K562 (cell line): ENCODE data around the gene ADGRL3. TPM values are rescaled to one million over a fixed set of nuclear protein-coding genes. Genes with fewer than 3 reads are reported as not detected.

Experiments used
- ATAC-seq: fragments of 200-7000 bp; cut with Tn5 transposase; 3 replicates; pipeline ENCODE4 v1.9.1; 2020; ENCODE audit warnings: moderate library complexity
- BruUV-seq: library from RNA; stranded (reverse); fragments of 400-500 nt; replicated peaks from 2 replicates; lab custom pipeline; 2021; lab: Mats Ljungman, UMichigan
- CTCF ChIA-PET: fragments of 300-600 bp; formaldehyde crosslinking; extraction: SDS; loops from one replicate; lab custom pipeline; 2021; ENCODE audit warnings: low intra/inter-chr PET ratio; lab: Yijun Ruan, JAX
- POLR2A ChIA-PET: fragments of 300-600, 350-650 bp; sonication (Branson Sonifier 250); formaldehyde crosslinking; extraction: SDS; loops from one replicate; lab custom pipeline; 2021; ENCODE audit warnings: antibody characterized with exemption, inconsistent platforms; lab: Yijun Ruan, JAX
- DNase-seq, 4 experiments: peaks; one replicate each; pipeline versions ENCODE4 v3.0.0 to v3.0.0-alpha.2; 2011 to 2018; ENCODE audit warnings: low spot score in 3 of 4, mixed read lengths in 3 of 4; ENCODE audit errors: extremely low read depth in 1 of 4
- FAIRE-seq: peaks from 2 replicates; lab custom pipeline; 2011; peaks lifted over from hg19 to GRCh38; lab: Jason Lieb, UNC
- H2AFZ ChIP-seq: 2 replicates; pipeline ENCODE4 v1.6.0; 2011; ENCODE audit warnings: low read depth, low read length, control low read depth, inconsistent platforms
- H3K27ac ChIP-seq: fragments of 200-600 bp; 3 replicates; pipeline ENCODE4 v1.8.0; 2011; ENCODE audit warnings: low read depth, mild to moderate bottlenecking, control low read depth, inconsistent platforms, low read length, moderate library complexity, mixed read lengths; ENCODE audit errors: extremely low read depth
- H3K27me3 ChIP-seq, 2 experiments: fragments of 300-600 bp in 1 of 2; 2 replicates in 1 of 2; 3 replicates in 1 of 2; pipeline versions ENCODE4 v1.6.0 to v1.8.0; 2011; ENCODE audit warnings: inconsistent platforms in 2 of 2, low read length in 2 of 2, mild to moderate bottlenecking in 1 of 2, mixed read lengths in 1 of 2, moderate library complexity in 1 of 2; ENCODE audit not compliant: control insufficient read depth in 2 of 2, insufficient read depth in 2 of 2
- H3K36me3 ChIP-seq: fragments of 300-600 bp; 3 replicates; pipeline ENCODE4 v1.8.0; 2011; ENCODE audit warnings: mild to moderate bottlenecking, low read length, inconsistent platforms; ENCODE audit not compliant: control insufficient read depth, insufficient read depth
- H3K4me1 ChIP-seq, 2 experiments: fragments of 200-600 bp in 1 of 2; replicated peaks in 1 of 2; 2 replicates in 1 of 2; 3 replicates in 1 of 2; pipeline versions ENCODE4 v1.5.1 to v1.8.0; 2011; ENCODE audit warnings: inconsistent platforms in 2 of 2, low read length in 2 of 2, mild to moderate bottlenecking in 1 of 2, mixed read lengths in 1 of 2, moderate library complexity in 1 of 2; ENCODE audit not compliant: control insufficient read depth in 2 of 2, insufficient read depth in 2 of 2
- H3K4me2 ChIP-seq: 2 replicates; pipeline ENCODE4 v1.6.1; 2011; ENCODE audit warnings: low read length, control low read depth, inconsistent platforms, mixed read lengths; ENCODE audit not compliant: insufficient read depth
- H3K4me3 ChIP-seq: fragments of 200-600 bp; sonication (generic), shearing (Covaris generic); 2 replicates; pipeline ENCODE4 v1.5.1; 2016; ENCODE audit warnings: control low read depth, inconsistent platforms
- H3K79me2 ChIP-seq: fragments of 200-600 bp; 3 replicates; pipeline ENCODE4 v1.8.0; 2011; ENCODE audit warnings: low read length, inconsistent platforms; ENCODE audit not compliant: control insufficient read depth, insufficient read depth
- H3K9ac ChIP-seq, 2 experiments: 2 replicates each; pipeline versions ENCODE4 v1.6.0 to v1.6.1; 2011; ENCODE audit warnings: low read depth in 2 of 2, low read length in 2 of 2, control low read depth in 1 of 2, inconsistent platforms in 1 of 2, mild to moderate bottlenecking in 1 of 2, mixed read lengths in 1 of 2; ENCODE audit not compliant: insufficient read depth in 1 of 2
- H3K9me1 ChIP-seq: one replicate; pipeline ENCODE4 v1.6.0; 2011; ENCODE audit warnings: inconsistent platforms, mild to moderate bottlenecking, low read length, moderate library complexity; ENCODE audit not compliant: control insufficient read depth, insufficient read depth
- H3K9me3 ChIP-seq: replicated peaks from 2 replicates; pipeline ENCODE4 v1.5.1; 2011; ENCODE audit warnings: low read depth, low read length, inconsistent platforms; ENCODE audit not compliant: control insufficient read depth, insufficient read depth
- H4K20me1 ChIP-seq: replicated peaks from 2 replicates; pipeline ENCODE4 v1.6.1; 2011; ENCODE audit warnings: low read length, inconsistent platforms, mixed read lengths; ENCODE audit not compliant: control insufficient read depth, insufficient read depth
- IRF2 ChIP-seq: sonication (generic); formaldehyde crosslinking; IDR thresholded peaks from 2 replicates; pipeline ENCODE4 v1.8.1; 2022; ENCODE audit warnings: mild to moderate bottlenecking, missing genetic modification reagents
- JUND ChIP-seq, 2 experiments: IDR thresholded peaks; 2 replicates in 1 of 2; 3 replicates in 1 of 2; pipeline ENCODE4 v1.6.1; 2011; ENCODE audit warnings: borderline replicate concordance in 2 of 2, low read depth in 2 of 2, low read length in 2 of 2, improper control_type of control experiment in 1 of 2, missing biosample characterization in 1 of 2, missing genetic modification characterization in 1 of 2, missing genetic modification reagents in 1 of 2
- NCOA2 ChIP-seq, 2 experiments: fragments of 450-650 bp; IDR thresholded peaks; 2 replicates each; pipeline ENCODE4 v1.6.1; 2018; ENCODE audit warnings: mild to moderate bottlenecking in 2 of 2, moderate library complexity in 1 of 2; ENCODE audit not compliant: partially characterized antibody in 2 of 2
- PHB ChIP-seq: fragments of 250-450 bp; sonication (Bioruptor Pico); IDR thresholded peaks from 2 replicates; pipeline ENCODE4 v1.5.0; 2021
- POLR2H ChIP-seq: IDR thresholded peaks from 2 replicates; pipeline ENCODE4 v1.6.1; 2016; ENCODE audit warnings: missing genetic modification characterization, low read depth, mild to moderate bottlenecking, control low read depth, missing compliant biosample characterization, moderate library complexity
- PTTG1 ChIP-seq: fragments of 450-650 bp; IDR thresholded peaks from 2 replicates; pipeline ENCODE4 v1.6.1; 2016; ENCODE audit warnings: low read depth, mild to moderate bottlenecking, missing genetic modification characterization, missing compliant biosample characterization
- SAP30 ChIP-seq: fragments of 200-600 bp; sonication (generic); IDR thresholded peaks from 2 replicates; pipeline ENCODE4 v1.6.1; 2012; ENCODE audit warnings: borderline replicate concordance, low read depth, mild to moderate bottlenecking, moderate library complexity, low read length, control low read depth, inconsistent platforms; ENCODE audit not compliant: insufficient read depth, poor library complexity, severe bottlenecking
- SRF ChIP-seq, 2 experiments: fragments of 250-450, 450-650 bp in 1 of 2; sonication (Bioruptor Pico) in 1 of 2; sonication (generic) in 1 of 2; formaldehyde crosslinking; IDR thresholded peaks; 2 replicates each; pipeline versions ENCODE4 v1.5.0 to v1.5.1; 2020 to 2022; ENCODE audit warnings: mild to moderate bottlenecking in 1 of 2, missing genetic modification reagents in 1 of 2
- SRSF9 ChIP-seq: fragments of 200-400 bp; formaldehyde crosslinking; IDR thresholded peaks from 2 replicates; pipeline ENCODE4 v1.6.1; 2017; ENCODE audit warnings: low read depth, low read length, borderline replicate concordance
- TCF3 ChIP-seq: sonication (generic); formaldehyde crosslinking; IDR thresholded peaks from 2 replicates; pipeline ENCODE4 v1.4.0; 2020; ENCODE audit warnings: mild to moderate bottlenecking, missing genetic modification reagents
- TCF7L2 ChIP-seq: fragments of 150-350 bp; IDR thresholded peaks from 2 replicates; pipeline ENCODE4 v1.6.1; 2016; ENCODE audit warnings: low read depth, mild to moderate bottlenecking, low read length, moderate library complexity
- ZNF140 ChIP-seq: fragments of 250-450 bp; sonication (Bioruptor Pico); IDR thresholded peaks from 2 replicates; pipeline ENCODE4 v1.8.0; 2021; ENCODE audit warnings: moderate library complexity, mild to moderate bottlenecking, inconsistent platforms
- ZNF263 ChIP-seq: sonication (generic); formaldehyde crosslinking; IDR thresholded peaks from 2 replicates; pipeline ENCODE4 v1.8.0; 2022; ENCODE audit warnings: mild to moderate bottlenecking, missing genetic modification reagents, borderline replicate concordance
- ZNF324 ChIP-seq: fragments of 250-450 bp; sonication (Bioruptor Pico); IDR thresholded peaks from 2 replicates; pipeline ENCODE4 v1.4.0; 2020; ENCODE audit warnings: mild to moderate bottlenecking
- in situ Hi-C: fragments of 300-500 bp; cut with MboI; formaldehyde crosslinking; loops from 4 replicates; pipeline ENCODE4 v1.15.0; 2018; ENCODE audit warnings: inconsistent platforms, mixed read lengths
- intact Hi-C: fragments of 100-400 bp; cut with micrococcal nuclease; formaldehyde crosslinking; loops from 2 replicates; pipeline ENCODE4 v1.14.2; 2022
- polyA plus RNA-seq, 8 experiments: library from polyadenylated mRNA; depleted of rRNA in 4 of 8; stranded (reverse) in 5 of 8; unstranded in 3 of 8; fragments of >200 nt; fragmentation: Nextera tagmentation in 2 of 8; fragmentation: Illumina TruSeq in 1 of 8; extraction: Ambion mirVana in 2 of 8; extraction: Trizol in 1 of 8; gene quantifications; 2 replicates each; pipeline versions ENCODE4 v1.2.1 to v1.2.3, GENCODE V29; 2011 to 2014; ENCODE audit warnings: inconsistent platforms in 1 of 8, missing spikeins in 1 of 8
- total RNA-seq, 7 experiments: library from RNA; depleted of rRNA in 6 of 7; stranded (reverse); fragments of >200 nt in 6 of 7; fragmentation: Illumina TruSeq in 2 of 7; extraction: Trizol in 2 of 7; gene quantifications; 2 replicates each; pipeline versions ENCODE4 v1.2.1 to v1.2.3, GENCODE V29; 2011 to 2021; ENCODE audit warnings: low replicate concordance in 1 of 7
- TF ChIP-seq, protein P1 (sequence below): fragments of 450-650 bp; IDR thresholded peaks from 2 replicates; pipeline ENCODE4 v1.6.1; 2016
- TF ChIP-seq, protein P2 (sequence below): sonication (generic); formaldehyde crosslinking; IDR thresholded peaks from 2 replicates; pipeline ENCODE4 v1.8.0; 2023; ENCODE audit warnings: mild to moderate bottlenecking, missing genetic modification reagents

The ADGRL3 gene
- total and polyA plus RNA-seq, 9 of the 15 experiments (the other 6 are each of a cell fraction or from before 2014, with no cell fraction given), result 0.03 to 0.14 (median 0.04) TPM; not detected in 2

DNA sequence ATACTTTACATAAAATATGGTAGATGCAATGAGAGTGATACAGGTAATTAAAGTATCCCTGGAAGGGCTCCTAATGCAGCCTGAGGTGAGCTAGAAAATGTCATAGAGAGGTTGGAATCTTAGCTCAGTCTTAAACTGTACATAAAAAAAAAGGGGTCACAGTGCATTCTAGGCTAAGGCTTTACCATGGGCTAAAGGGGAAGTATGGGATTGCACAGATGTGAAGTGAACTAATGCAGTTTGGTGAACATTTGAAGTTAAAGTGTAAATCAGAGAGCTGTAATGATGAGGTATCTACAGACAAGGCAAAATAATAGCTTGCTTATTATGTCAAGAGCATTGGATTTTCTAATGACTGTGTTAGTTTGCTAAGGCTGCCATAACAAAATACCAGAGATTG lies 405.9 kb downstream of the ADGRL3 start:
- POLR2A ChIA-PET, result no interaction called here

More for the DNA sequence above, 405.9 kb downstream of the ADGRL3 start:
- CTCF ChIA-PET, result no interaction called here
- Histone ChIP-seq H3K4me1 (no peaks in the 10 kb centered on the region), H3K79me2 (no peaks in the 10 kb centered on the region), H3K4me3 (no peak overlapping the region), H2AFZ (no peak overlapping the region), H4K20me1 (no peaks in the 10 kb centered on the region), H3K4me2 (no peak overlapping the region), H3K9ac (no peak overlapping the region), H3K9me1 (no peaks in the 10 kb centered on the region), H3K36me3 (no peaks in the 10 kb centered on the region), H3K27ac (no peak overlapping the region), H3K9me3 (no peaks in the 10 kb centered on the region; the same call in 1 of the 2 replicates), H3K27me3 (no peaks in the 10 kb centered on the region)
- in situ Hi-C loops (no loop called here), intact Hi-C loops (no loop called here)
- ATAC-seq (no peak), FAIRE-seq (no peak), DNase-seq (no peak)
- BruUV-seq, result no TSS peak
- no peak for TF ChIP-seq JUND (IDR thresholded peaks at IDR 0.05; ENCODE audit: borderline replicate concordance, low read depth, low read length)
- no peak for TF ChIP-seq JUND (tag; IDR thresholded peaks at IDR 0.05; ENCODE audit: borderline replicate concordance, low read depth, low read length)
- TF ChIP-seq TCF3 (CRISPR knock-in tag), result no peak
- no peak for TF ChIP-seq PHB (CRISPR knock-in tag)
- no peak for TF ChIP-seq SAP30
- no peak for TF ChIP-seq ZNF140 (CRISPR knock-in tag)
- TF ChIP-seq SRSF9, result no peak
- TF ChIP-seq, protein P1, sequence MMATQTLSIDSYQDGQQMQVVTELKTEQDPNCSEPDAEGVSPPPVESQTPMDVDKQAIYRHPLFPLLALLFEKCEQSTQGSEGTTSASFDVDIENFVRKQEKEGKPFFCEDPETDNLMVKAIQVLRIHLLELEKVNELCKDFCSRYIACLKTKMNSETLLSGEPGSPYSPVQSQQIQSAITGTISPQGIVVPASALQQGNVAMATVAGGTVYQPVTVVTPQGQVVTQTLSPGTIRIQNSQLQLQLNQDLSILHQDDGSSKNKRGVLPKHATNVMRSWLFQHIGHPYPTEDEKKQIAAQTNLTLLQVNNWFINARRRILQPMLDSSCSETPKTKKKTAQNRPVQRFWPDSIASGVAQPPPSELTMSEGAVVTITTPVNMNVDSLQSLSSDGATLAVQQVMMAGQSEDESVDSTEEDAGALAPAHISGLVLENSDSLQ, result no peak
- no peak for TF ChIP-seq SRF (CRISPR knock-in tag; IDR thresholded peaks at IDR 0.05)
- TF ChIP-seq PTTG1 (tag), result no peak
- TF ChIP-seq ZNF263 (CRISPR knock-in tag), result no peak
- TF ChIP-seq IRF2 (CRISPR knock-in tag), result no peak
- no peak for TF ChIP-seq NCOA2 (IDR thresholded peaks at IDR 0.05; ENCODE audit: partially characterized antibody in 2 of 2)
- no peak for TF ChIP-seq TCF7L2
- TF ChIP-seq POLR2H (tag), result no peak
- no peak for TF ChIP-seq ZNF324
- TF ChIP-seq, protein P2, sequence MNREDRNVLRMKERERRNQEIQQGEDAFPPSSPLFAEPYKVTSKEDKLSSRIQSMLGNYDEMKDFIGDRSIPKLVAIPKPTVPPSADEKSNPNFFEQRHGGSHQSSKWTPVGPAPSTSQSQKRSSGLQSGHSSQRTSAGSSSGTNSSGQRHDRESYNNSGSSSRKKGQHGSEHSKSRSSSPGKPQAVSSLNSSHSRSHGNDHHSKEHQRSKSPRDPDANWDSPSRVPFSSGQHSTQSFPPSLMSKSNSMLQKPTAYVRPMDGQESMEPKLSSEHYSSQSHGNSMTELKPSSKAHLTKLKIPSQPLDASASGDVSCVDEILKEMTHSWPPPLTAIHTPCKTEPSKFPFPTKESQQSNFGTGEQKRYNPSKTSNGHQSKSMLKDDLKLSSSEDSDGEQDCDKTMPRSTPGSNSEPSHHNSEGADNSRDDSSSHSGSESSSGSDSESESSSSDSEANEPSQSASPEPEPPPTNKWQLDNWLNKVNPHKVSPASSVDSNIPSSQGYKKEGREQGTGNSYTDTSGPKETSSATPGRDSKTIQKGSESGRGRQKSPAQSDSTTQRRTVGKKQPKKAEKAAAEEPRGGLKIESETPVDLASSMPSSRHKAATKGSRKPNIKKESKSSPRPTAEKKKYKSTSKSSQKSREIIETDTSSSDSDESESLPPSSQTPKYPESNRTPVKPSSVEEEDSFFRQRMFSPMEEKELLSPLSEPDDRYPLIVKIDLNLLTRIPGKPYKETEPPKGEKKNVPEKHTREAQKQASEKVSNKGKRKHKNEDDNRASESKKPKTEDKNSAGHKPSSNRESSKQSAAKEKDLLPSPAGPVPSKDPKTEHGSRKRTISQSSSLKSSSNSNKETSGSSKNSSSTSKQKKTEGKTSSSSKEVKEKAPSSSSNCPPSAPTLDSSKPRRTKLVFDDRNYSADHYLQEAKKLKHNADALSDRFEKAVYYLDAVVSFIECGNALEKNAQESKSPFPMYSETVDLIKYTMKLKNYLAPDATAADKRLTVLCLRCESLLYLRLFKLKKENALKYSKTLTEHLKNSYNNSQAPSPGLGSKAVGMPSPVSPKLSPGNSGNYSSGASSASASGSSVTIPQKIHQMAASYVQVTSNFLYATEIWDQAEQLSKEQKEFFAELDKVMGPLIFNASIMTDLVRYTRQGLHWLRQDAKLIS (CRISPR knock-in tag), result no peak
